H7 (cell line): Measurements from ENCODE around the gene APOC4. TPM values are rescaled to one million over a fixed set of nuclear protein-coding genes. Genes with fewer than 3 reads are reported as not detected.

Experiments
- DNase-seq: peaks from one replicate; pipeline ENCODE4 v3.0.0; 2012
- H3K27me3 ChIP-seq: 2 replicates; pipeline ENCODE4 v1.6.0; 2011; ENCODE audit warnings: mild to moderate bottlenecking, low read length; ENCODE audit not compliant: control insufficient read depth, insufficient read depth
- H3K36me3 ChIP-seq: replicated peaks from 2 replicates; pipeline ENCODE4 v1.5.1; 2011; ENCODE audit warnings: low read length; ENCODE audit not compliant: control insufficient read depth, insufficient read depth
- H3K4me3 ChIP-seq: 2 replicates; pipeline ENCODE4 v1.5.1; 2011; ENCODE audit warnings: low read depth, mild to moderate bottlenecking, control low read depth, low read length, moderate library complexity; ENCODE audit not compliant: insufficient read depth
- total RNA-seq: library from RNA; depleted of rRNA; stranded (reverse); fragments of >200 nt; shearing (Covaris generic); gene quantifications from 2 replicates; pipeline ENCODE4 v1.2.3, GENCODE V29; 2014; rRNA removed

The APOC4 gene
- total RNA-seq, 1 experiment from 2014 or later: not detected

DNA sequence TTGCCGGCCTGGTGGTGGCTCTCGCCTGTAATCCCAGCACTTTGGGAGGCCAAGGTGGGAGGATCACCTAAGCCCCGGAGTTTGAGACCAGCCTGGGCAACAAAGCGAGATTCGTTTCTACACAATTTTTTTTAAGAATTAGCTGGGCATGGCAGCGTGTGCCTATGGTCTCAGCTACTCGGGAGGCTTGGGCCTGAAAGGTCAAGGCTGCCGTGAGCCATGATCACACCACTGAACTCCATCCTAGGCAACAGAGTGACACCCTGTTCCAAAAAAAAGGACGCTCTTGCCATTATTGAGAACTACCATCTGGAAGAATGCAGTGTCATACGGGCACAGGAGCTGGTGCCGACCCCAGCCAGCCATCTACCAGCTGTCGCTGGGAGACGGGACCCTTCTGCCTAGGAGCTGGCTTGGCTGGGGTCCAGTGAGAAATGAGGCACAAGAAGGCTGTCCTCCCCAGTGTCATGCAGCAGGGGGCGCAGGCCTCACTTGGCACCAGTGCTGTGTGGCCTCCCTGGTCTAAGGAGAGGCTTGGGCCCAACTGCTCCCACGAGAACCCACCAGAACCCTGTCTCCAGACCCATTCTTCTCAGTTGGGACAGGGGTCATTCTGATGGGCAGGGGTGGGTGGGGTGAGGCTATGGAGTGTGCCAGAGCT is 47.0 kb downstream of the APOC4 start:
- H3K36me3 ChIP-seq: peaks cover 16% of the 10 kb centered on the region
- DNase-seq: peak; percentile 92
- no peak overlapping the region for H3K4me3 ChIP-seq
- H3K27me3 ChIP-seq: no peaks in the 10 kb centered on the region

DNA sequence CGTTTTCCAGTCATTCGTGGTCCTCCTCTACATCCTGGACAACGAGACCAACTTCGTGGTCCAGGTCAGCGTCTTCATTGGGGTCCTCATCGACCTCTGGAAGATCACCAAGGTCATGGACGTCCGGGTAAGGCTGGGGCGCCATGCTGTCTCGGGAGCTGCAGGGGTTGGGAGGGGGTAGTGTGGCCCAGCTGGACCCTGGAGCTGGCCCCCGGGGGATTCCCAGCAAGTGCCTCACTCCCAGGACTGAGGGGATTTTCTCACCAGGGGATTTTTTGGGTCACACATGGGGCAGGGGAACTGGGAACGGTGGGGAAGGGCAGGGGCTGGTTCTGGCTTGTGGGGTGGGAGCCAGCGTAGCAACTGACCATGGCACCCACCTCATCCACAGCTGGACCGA is 48.4 kb downstream of the APOC4 start:
- Histone ChIP-seq H3K27me3 (no peaks in the 10 kb centered on the region), H3K4me3 (no peak overlapping the region), H3K36me3 (peaks cover 12% of the 10 kb centered on the region)
- peak; percentile 40 for DNase-seq

DNA sequence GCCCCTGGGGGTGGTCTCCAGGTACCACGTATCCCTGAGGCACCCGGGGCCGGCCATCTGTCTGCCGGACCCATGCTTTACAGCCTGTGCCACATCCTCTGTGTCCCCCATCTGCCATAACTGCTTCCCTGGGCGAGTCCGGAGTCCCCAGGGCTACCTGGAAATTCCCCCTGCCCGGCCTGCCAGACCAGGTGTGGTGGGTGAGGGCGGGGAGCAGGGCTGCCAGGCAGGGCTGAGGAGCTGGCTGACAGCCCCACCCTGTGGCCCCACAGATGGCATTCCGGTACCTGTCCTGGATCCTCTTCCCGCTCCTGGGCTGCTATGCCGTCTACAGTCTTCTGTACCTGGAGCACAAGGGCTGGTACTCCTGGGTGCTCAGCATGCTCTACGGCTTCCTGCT is 48.9 kb downstream of the APOC4 start:
- H3K4me3 ChIP-seq: no peak overlapping the region
- H3K27me3 ChIP-seq: no peaks in the 10 kb centered on the region
- peaks cover 12% of the 10 kb centered on the region for H3K36me3 ChIP-seq
- DNase-seq: no peak

DNA sequence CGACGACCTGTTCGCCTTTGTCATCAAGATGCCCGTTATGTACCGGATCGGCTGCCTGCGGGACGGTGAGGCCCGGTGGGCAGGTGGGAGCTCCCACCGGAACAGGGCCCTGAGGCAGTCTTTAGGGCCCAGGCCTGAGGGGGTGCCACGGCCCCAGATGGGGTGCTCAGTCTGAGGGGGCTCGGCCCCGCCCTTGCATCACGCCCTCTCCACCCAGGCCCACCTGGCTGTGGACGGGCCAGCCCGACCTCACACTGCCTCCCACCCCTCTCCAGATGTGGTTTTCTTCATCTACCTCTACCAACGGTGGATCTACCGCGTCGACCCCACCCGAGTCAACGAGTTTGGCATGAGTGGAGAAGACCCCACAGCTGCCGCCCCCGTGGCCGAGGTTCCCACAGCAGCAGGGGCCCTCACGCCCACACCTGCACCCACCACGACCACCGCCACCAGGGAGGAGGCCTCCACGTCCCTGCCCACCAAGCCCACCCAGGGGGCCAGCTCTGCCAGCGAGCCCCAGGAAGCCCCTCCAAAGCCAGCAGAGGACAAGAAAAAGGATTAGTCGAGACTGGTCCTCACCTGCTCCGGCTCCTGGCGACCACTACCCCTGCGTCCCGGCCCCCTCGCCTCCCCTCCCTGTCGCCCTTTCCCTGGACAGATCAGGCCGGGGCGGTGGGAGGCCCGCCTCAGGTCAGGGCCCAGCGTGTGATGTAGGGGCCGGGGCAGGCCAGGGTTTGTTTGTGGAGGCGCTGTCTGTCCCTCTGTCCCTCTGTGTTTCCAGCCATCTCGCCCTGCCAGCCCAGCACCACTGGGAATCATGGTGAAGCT is 50.5 kb downstream of the APOC4 start:
- H3K4me3 ChIP-seq: no peak overlapping the region
- DNase-seq: peak; percentile 53
- H3K36me3 ChIP-seq: peaks cover 9% of the 10 kb centered on the region
- H3K27me3 ChIP-seq: no peaks in the 10 kb centered on the region

DNA sequence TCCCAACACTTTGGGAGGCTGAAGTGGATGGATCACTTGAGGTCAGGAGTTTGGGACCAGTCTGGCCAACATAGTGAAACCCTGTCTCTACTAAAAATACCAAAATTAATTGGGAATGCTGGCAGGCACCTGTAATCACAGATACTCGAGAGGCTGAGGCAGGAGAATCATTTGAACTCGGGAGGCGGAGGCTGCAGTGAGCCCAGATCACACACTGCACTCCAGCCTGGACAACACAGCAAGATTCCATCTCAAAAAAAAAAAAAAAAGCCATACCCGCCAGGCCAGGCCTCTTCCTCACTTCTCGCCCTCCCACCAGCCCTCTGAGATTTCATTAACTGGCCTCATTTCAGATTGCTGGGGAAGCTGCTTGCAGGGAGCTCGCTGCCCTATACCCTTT is 51.5 kb downstream of the APOC4 start:
- Histone ChIP-seq H3K4me3 (no peak overlapping the region), H3K36me3 (peaks cover 8% of the 10 kb centered on the region), H3K27me3 (no peaks in the 10 kb centered on the region; the same call in 1 of the 2 replicates)
- DNase-seq: no peak

DNA sequence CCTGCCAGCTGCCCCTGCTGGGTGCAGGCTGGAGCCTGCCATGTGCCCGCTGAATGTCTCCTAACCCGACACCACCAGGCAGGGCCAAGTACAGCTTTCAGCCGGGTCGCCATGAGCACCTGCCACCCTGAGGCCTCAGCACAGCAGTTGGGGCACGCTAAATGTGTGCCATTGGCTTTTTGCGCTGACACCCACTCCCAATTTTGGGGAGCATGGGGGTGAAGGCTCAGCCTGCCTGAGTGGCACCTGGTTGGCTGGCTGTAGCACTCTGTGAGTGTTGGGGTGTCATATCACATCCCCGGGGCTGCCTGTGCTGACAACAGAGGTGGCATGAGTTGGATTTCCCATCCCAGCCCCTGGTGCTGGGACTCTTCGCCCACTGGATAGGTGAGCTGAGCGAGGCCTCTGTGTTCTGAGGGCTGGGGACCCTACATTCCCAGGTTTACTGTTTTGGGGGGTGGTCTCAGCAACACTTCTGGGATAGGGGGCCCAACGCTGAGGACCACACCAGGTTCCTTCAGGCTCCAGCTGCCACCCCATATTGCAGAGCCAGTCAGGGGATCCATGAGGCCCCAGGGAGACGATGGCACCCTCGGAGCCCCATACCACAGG is 52.0 kb downstream of the APOC4 start:
- H3K36me3 ChIP-seq: peaks cover 6% of the 10 kb centered on the region
- H3K27me3 ChIP-seq: no peaks in the 10 kb centered on the region; the same call in 1 of the 2 replicates
- DNase-seq: no peak
- no peak overlapping the region for H3K4me3 ChIP-seq

Other genes starting within 250 kb of the APOC4 start
- gene CEACAM16, start 243.1 kb upstream of the APOC4 start, total RNA-seq: not detected in 2 replicates
- gene BCL3, start 193.5 kb upstream of the APOC4 start, total RNA-seq: 7.3 and 8.3 TPM in 2 replicates
- 15.3 and 16.3 TPM in 2 replicates for gene CBLC, start 164.3 kb upstream of the APOC4 start, total RNA-seq
- 23.9 and 24.2 TPM in 2 replicates for gene BCAM, start 133.1 kb upstream of the APOC4 start, total RNA-seq
- 152 and 207 TPM in 2 replicates for gene NECTIN2, start 95.9 kb upstream of the APOC4 start, total RNA-seq
- 160 and 204 TPM in 2 replicates for gene TOMM40, start 51.0 kb upstream of the APOC4 start, total RNA-seq
- gene APOE, start 36.4 kb upstream of the APOC4 start, total RNA-seq: 826 and 994 TPM in 2 replicates
- gene APOC1, start 27.6 kb upstream of the APOC4 start, total RNA-seq: 65.6 and 139 TPM in 2 replicates
- gene APOC2, start 3.8 kb downstream of the APOC4 start, total RNA-seq: not detected in 2 replicates
- gene CLPTM1, start 13.1 kb downstream of the APOC4 start, total RNA-seq: 38.5 and 64.1 TPM in 2 replicates
- 2.7 and 4.1 TPM in 2 replicates for gene RELB, start 59.2 kb downstream of the APOC4 start, total RNA-seq
- gene CLASRP, start 96.8 kb downstream of the APOC4 start, total RNA-seq: 31.4 and 35.2 TPM in 2 replicates
- gene ZNF296, start 134.2 kb downstream of the APOC4 start, total RNA-seq: 2.6 and 4.2 TPM in 2 replicates
- gene GEMIN7, start 137.0 kb downstream of the APOC4 start, total RNA-seq: 72.2 and 77.0 TPM in 2 replicates
- gene PPP1R37, start 150.9 kb downstream of the APOC4 start, total RNA-seq: 30.0 and 32.9 TPM in 2 replicates
- 0.24 and 0.70 TPM in 2 replicates for gene NKPD1, start 218.7 kb downstream of the APOC4 start, total RNA-seq
- 39.3 and 47.4 TPM in 2 replicates for gene TRAPPC6A, start 236.0 kb downstream of the APOC4 start, total RNA-seq
- gene BLOC1S3, start 236.5 kb downstream of the APOC4 start, total RNA-seq: 3.4 and 4.3 TPM in 2 replicates